Measurements from ENCODE around the gene NRG2. TPM values are rescaled to one million over a fixed set of nuclear protein-coding genes. Genes with fewer than 3 reads are reported as not detected.

NRG2 gene
- polyA plus RNA-seq, 3 donors = 0.01 TPM; not detected in 2

GRCh38 chr5:139958432-139959148, 84.5 kb downstream of the NRG2 start:
- Mint-ChIP-seq H3K27ac (no peak overlapping the region), H3K9me3 (no peaks in the 10 kb centered on the region), H3K36me3 (no peaks in the 10 kb centered on the region), H3K27me3 (ENCODE audit: low read depth in 3 of 3) (peaks cover 3 to 26% (median 13%) of the 10 kb centered on the region in 3 donors), H3K4me3 (no peak overlapping the region), H3K4me1 (no peaks in the 10 kb centered on the region)
- 82% methylated on average over 4 of the region's 4 CpGs for WGBS (ENCODE audit: insufficient coverage)
- intact Hi-C loops (cut with micrococcal nuclease) = no loop called here
- TF ChIP-seq, protein P1, sequence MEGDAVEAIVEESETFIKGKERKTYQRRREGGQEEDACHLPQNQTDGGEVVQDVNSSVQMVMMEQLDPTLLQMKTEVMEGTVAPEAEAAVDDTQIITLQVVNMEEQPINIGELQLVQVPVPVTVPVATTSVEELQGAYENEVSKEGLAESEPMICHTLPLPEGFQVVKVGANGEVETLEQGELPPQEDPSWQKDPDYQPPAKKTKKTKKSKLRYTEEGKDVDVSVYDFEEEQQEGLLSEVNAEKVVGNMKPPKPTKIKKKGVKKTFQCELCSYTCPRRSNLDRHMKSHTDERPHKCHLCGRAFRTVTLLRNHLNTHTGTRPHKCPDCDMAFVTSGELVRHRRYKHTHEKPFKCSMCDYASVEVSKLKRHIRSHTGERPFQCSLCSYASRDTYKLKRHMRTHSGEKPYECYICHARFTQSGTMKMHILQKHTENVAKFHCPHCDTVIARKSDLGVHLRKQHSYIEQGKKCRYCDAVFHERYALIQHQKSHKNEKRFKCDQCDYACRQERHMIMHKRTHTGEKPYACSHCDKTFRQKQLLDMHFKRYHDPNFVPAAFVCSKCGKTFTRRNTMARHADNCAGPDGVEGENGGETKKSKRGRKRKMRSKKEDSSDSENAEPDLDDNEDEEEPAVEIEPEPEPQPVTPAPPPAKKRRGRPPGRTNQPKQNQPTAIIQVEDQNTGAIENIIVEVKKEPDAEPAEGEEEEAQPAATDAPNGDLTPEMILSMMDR (IDR thresholded peaks at IDR 0.05) = no peak
- H3K9me3 ChIP-seq (replicated peaks in 1 of 2; ENCODE audit: control insufficient read depth in 1 of 2, insufficient read depth in 1 of 2, low read length in 2 of 2) = no peaks in the 10 kb centered on the region
- H3K4me1 ChIP-seq (ENCODE audit: control insufficient read depth in 1 of 2, insufficient read depth in 2 of 2, low read length in 2 of 2) = no peaks in the 10 kb centered on the region
- no peak overlapping the region for H3K4me3 ChIP-seq (replicated peaks in 1 of 3; ENCODE audit: low read depth in 2 of 3, low read length in 3 of 3)
- DNase-seq = no peak
- no peaks in the 10 kb centered on the region for H3K36me3 ChIP-seq (replicated peaks in 1 of 2; ENCODE audit: control insufficient read depth in 1 of 2, insufficient read depth in 2 of 2, low read length in 2 of 2)
- no peak overlapping the region for H3K27ac ChIP-seq (ENCODE audit: low read depth in 1 of 2, low read length in 2 of 2)
- peaks cover 0 to 2% of the 10 kb centered on the region in 2 donors for H3K27me3 ChIP-seq (ENCODE audit: control insufficient read depth in 2 of 2, insufficient read depth in 2 of 2, low read length in 2 of 2)
- no peak overlapping the region for H3K9ac ChIP-seq (ENCODE audit: insufficient read depth, low read length, poor library complexity, severe bottlenecking)
- H2AFZ ChIP-seq (ENCODE audit: insufficient read depth, low read depth, low read length, poor library complexity, severe bottlenecking) = no peak overlapping the region
- no peak overlapping the region for H3K4me2 ChIP-seq (replicated peaks; ENCODE audit: extremely low read depth, low read length, poor library complexity, severe bottlenecking)
- H4K20me1 ChIP-seq (ENCODE audit: insufficient read depth, low read length) = no peaks in the 10 kb centered on the region
- H3K79me2 ChIP-seq (ENCODE audit: insufficient read depth, low read length) = no peaks in the 10 kb centered on the region

GRCh38 chr5:139956342-139956741, 86.8 kb downstream of the NRG2 start:
- no peaks in the 10 kb centered on the region for H3K36me3 ChIP-seq (replicated peaks in 1 of 2; ENCODE audit: control insufficient read depth in 1 of 2, insufficient read depth in 2 of 2, low read length in 2 of 2)
- intact Hi-C loops (cut with micrococcal nuclease) = no loop called here
- H3K27me3 Mint-ChIP-seq (ENCODE audit: low read depth in 3 of 3) = peaks cover 0 to 19% (median 11%) of the 10 kb centered on the region in 3 donors

More at GRCh38 chr5:139956342-139956741, 86.8 kb downstream of the NRG2 start:
- no peak overlapping the region for H3K9ac ChIP-seq (ENCODE audit: insufficient read depth, low read length, poor library complexity, severe bottlenecking)
- no peaks in the 10 kb centered on the region for H3K79me2 ChIP-seq (ENCODE audit: insufficient read depth, low read length)
- no peak overlapping the region for H2AFZ ChIP-seq (ENCODE audit: insufficient read depth, low read depth, low read length, poor library complexity, severe bottlenecking)
- no peaks in the 10 kb centered on the region for H3K36me3 Mint-ChIP-seq
- H4K20me1 ChIP-seq (ENCODE audit: insufficient read depth, low read length) = no peaks in the 10 kb centered on the region
- H3K9me3 ChIP-seq (replicated peaks in 1 of 2; ENCODE audit: control insufficient read depth in 1 of 2, insufficient read depth in 1 of 2, low read length in 2 of 2) = no peaks in the 10 kb centered on the region
- H3K4me1 Mint-ChIP-seq = no peaks in the 10 kb centered on the region
- no peaks in the 10 kb centered on the region for H3K4me1 ChIP-seq (ENCODE audit: control insufficient read depth in 1 of 2, insufficient read depth in 2 of 2, low read length in 2 of 2)
- H3K27ac ChIP-seq (ENCODE audit: low read depth in 1 of 2, low read length in 2 of 2) = no peak overlapping the region
- H3K9me3 Mint-ChIP-seq = no peaks in the 10 kb centered on the region
- H3K4me2 ChIP-seq (replicated peaks; ENCODE audit: extremely low read depth, low read length, poor library complexity, severe bottlenecking) = no peak overlapping the region
- TF ChIP-seq, protein P1 (IDR thresholded peaks at IDR 0.05) = no peak
- DNase-seq = no peak
- H3K27me3 ChIP-seq (ENCODE audit: control insufficient read depth in 2 of 2, insufficient read depth in 2 of 2, low read length in 2 of 2) = peaks cover 0 to 2% of the 10 kb centered on the region in 2 donors
- H3K4me3 ChIP-seq (replicated peaks in 1 of 3; ENCODE audit: low read depth in 2 of 3, low read length in 3 of 3) = no peak overlapping the region
- no peak overlapping the region for H3K27ac Mint-ChIP-seq
- no peak overlapping the region for H3K4me3 Mint-ChIP-seq
- 90% methylated on average over 2 of the region's 4 CpGs for WGBS (ENCODE audit: insufficient coverage)
